GM18517 (cell line): ENCODE results near the gene DUSP22.

Source experiments
- ATAC-seq: cut with Tn5 transposase; IDR thresholded peaks from one replicate; pipeline ENCODE4 v1.9.1; 2021; ENCODE audit warnings: mild to moderate bottlenecking, moderate library complexity; ENCODE audit not compliant: unreplicated experiment

DUSP22 gene

DNA sequence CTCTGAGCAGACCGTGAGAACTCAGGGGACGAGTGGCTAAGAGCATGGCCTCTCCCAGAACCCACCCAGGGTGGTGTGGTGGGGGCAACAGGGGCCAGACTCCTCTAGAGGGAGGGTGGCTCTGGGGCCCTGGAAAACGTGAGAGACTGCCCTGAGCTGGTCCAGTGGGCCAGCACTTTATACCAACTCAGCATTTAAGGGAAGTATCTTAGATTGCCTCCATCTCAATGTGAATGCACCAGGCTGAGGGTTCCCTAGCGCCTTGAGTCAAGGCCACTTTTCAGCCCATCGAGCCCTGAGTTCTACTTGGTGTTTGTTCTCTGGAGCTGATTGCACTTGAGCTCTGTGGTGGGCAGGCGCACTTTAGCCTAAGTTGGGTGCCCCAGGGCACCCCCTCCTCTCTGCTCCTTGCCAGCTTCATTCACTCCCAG is 57.2 kb downstream of the DUSP22 start:
- ATAC-seq, result no peak

DNA sequence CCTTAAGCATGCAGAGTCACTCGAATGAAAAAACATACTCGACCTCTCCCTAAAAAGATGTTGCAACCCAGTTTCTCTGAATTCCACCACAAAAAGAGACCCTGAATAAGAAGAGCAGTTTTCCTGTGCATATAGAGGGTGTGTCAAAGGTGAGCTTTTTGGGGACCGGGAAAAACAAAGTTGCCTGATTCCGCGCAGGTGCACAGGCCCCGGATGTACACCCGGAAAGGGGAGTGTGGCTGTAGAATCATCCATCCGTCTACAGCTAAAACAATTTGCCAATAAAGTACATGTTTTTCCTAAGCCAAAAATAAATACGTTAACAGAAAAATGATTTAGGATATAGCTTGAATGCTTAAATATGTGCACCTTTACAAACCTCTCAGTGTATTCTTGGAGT is 58.1 kb downstream of the DUSP22 start:
- no peak for ATAC-seq

DNA sequence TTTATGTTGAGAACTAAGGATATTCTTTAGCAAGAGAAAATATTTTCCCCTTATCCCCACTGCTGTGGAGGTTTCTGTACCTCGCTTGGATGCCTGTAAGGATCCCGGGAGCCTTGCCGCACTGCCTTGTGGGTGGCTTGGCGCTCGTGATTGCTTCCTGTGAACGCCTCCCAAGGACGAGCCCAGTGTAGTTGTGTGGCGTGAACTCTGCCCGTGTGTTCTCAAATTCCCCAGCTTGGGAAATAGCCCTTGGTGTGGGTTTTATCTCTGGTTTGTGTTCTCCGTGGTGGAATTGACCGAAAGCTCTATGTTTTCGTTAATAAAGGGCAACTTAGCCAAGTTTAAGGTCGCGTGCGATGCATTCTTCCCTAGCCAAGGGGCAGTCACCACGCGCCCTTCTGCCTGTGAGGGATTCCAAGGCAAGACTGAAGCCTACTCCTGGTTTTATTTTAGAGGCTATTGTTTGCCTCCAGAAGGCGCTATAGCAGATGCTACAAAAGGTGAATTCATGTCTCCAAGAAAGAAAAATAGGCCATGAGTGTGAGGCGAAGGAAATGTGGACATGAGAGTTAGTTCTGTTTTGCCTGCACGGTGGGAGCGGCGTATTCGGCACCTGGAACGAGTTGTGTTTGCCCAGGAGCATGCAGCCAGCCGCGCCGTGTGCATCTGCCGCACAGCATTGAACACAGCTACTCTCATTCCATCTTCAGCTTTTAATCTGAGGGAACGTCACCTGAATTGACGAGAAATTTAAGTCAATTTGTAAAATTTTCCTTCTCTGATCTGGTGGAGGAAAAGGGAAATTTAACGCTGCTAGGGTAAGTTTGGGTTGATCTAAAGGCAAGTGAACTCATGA is 59.0 kb downstream of the DUSP22 start:
- no peak for ATAC-seq

DNA sequence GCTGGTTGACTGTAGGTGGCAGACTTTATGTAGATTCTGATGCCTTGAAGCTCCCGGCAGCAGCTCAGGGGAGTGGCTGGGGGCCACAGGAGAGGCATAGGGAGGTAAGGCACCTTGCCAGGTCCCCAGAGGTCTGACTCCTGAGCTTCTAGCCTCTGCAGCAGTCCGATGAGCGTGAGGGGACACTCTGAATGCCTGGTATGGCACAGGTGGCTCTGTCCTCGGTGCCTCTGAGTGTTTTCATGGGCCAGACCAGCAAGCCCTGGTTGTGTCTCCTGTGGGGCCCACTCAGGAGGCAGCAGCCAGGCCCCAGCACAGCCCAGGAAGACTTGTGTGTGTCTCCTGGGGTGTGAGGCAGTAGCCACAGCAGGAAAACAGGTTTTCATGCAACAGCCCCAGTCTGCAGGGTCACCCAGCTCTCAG is 59.6 kb downstream of the DUSP22 start:
- no peak for ATAC-seq

DNA sequence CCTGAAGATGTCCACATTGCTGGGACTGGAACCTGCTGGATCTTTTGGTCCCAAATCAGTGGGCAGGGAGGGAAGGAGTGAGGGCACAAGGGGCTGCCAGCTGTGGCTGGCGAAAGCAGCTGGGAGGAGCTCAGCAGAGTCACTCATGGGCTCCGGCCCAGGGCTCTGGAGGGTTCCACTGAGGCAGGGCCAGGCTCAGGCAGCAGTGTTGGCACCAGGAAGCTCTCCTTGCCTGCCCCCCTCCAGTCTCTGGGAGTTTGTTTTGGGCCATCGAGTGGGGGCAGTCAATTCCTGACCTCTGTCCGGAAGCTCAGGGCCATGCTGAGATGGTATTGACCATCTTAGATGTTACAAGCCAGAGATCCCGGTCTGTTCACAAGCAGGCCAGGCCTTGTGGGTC is 60.2 kb downstream of the DUSP22 start:
- no peak for ATAC-seq

DNA sequence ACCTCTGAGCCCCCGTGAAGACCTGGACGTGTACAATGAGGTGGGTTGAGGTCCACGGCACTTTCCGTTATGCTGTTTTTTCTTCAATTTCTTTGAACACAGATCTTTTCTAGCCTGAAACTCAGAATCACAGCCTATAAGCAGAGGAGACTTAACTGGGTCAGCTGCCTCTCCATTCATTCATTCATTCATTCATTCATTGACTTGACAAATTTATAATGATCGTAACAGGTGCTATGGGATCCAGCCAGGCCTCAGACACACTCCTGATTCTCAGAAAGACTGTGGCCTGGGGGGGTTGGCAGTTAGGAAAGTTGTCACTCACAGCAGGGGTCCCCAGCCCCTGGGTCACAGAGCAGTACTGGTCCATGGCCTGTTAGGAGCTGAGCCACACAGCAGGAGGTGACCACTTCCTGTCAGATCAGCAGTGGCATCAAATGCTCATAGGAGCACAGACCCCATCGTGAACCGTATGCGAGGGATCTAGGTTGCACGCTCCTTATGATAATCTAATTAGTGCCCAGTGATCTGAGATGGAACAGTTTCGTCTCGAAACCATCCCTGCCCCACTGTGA is 60.7 kb downstream of the DUSP22 start:
- no peak for ATAC-seq

DNA sequence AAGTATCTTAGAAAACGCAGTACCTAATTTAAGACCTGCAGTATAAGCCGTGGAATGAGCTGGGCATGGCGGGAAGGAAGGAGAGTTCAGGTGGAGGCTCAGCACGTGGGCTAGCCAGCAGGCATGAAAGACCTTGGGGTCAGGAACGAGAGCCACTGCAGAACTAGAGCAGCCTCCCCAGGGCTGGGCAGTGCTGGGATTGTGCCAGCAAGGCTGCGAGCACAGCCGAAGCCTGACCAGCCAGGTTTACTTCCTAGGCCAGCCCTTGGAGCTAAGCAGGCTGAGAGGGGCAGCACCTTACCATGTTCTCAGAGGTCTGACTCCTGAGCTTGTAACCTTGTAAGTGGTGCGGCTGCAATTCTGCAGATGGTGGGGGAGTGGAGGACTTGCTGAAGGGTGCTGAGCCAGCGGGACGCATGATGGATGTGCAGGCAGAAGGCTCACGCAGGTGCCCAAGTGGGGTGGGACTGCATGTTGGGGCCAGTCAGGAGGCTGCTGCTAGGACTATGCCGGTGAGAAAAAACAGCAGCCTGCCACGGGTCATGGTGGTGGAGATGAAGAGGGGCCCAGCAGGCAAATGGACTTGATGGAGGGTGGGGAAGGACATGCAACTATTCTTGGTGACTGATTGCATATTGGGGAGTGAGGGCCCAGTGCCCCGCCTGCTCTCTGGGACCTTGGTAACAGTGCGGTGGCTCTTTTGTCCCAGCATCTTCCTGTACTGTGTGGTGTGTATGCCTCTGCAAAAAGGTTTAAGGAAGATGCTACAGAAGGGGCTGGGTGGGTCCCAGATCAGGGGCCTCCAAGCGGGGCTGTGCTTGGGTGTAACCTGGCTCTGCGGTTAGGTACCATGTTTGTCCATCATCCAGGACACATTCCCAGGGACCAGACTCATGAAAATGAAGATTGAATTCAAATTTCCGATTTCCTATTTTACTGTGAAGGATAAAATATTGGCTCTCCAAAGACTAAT is 61.6 kb downstream of the DUSP22 start:
- ATAC-seq, result no peak

DNA sequence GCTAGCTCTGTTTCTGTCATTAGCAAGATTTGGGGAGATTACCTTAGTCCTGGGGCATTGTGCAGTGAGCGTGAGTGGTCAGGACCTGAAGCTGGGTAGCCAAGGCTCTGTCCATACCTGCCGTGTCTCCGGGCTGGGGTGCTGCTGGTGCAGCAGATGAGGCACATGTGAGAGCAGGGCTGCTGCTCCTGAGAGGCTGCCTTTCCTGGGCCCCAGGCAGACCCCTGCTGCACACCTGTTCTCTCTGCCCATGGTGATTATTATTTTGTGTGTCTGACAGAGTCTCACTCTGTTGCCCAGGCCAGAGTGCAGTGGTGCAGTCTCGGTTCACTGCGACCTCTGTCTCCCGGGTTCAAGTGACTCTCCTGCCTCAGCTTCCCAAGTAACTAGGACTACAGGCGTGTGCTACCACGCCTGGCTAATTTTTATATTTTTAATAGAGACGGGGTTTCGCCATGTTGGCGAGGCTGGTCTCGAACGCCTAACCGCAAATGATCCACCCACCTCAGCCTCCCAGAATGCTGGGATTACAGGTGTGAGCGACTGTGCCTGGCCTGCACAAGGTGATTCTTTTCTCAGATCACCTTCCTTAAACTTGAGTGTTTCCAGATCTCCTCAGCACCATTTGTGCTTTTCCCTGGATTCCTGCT is 62.5 kb downstream of the DUSP22 start:
- ATAC-seq, result no peak

DNA sequence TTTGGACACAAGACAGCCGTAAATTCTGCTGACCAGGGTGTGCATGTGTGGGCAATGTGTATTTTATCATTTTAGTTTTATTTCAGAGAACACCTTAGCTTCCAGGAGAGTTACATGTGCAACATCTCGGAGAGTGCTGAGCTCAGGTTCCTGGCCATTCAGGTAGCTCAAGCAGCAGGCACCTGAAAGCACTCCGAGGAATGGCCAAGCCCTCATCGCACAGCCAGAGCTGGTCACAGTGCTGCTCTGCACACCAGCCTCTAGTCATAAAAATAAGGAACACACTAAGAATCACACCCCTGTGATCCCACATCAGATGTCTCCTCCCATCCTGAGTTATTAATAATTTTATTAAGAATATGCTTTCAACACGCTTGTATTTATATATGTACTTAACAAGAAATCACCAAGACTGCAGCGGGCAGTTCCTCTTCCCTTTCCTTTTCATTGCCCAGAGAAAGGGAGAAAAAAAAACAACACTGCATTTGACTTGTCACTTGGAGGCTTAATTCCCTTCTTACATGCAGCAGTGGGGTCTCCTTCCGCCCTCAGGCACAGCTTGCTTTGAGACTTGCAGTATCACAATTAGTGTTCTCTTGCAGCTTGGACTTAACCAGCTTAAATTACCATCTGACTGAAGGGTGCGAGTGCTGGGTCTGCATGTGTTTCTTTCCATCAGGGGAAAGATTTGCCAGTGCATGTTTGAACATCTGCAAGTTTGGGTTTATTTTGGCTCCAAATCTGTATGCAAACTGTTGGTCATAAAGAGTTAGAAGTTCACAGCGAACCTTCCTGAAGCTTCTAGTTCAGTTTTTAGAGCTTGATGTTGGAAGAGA is 63.3 kb downstream of the DUSP22 start:
- ATAC-seq, result no peak

DNA sequence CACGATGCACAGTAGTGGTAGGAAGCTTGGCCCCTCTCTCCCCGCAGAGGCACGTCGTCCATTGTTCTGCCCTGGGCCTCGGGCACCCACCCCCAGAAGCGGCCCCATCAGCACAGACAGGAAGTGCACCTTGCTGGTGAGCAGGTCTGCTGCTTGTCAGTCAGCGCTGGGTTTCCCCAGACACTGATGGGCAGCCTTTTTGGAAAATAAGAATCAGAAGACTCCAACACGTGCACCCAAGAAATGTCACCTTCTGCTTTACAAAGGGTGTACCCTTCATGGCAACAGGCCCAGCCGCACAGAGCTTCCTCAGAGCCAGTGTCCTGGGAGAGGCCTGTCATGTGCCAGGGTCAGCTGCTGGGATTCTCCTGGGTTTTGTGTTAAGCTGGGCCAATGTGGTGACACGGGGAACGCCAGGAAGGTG is 64.6 kb downstream of the DUSP22 start:
- ATAC-seq, result no peak

DNA sequence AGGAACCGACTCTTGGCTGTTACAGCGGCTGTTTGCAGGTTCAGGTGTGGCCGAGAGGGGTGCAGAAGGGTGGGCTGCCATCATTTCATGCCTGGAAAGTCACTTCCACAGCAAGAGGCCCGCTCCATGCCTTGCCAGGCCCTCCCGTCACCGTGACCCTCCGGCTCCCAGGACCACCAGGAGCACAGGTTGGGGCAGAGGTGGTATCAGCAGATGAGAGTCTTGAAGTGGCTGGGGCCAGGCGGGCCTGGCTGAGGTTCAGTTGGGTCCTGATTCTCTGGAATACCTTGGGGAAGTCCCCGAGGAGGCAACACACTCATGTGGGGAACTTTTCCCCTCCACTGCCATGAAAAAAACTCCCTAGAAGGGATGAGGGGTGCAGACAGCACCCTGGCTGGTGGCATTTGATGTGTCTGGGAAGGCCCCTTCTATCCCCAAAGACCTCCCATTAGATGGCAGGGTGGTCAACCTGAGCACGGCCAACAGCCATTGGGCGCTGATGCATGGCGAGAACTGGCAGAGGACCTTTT is 65.0 kb downstream of the DUSP22 start:
- ATAC-seq, result no peak

DNA sequence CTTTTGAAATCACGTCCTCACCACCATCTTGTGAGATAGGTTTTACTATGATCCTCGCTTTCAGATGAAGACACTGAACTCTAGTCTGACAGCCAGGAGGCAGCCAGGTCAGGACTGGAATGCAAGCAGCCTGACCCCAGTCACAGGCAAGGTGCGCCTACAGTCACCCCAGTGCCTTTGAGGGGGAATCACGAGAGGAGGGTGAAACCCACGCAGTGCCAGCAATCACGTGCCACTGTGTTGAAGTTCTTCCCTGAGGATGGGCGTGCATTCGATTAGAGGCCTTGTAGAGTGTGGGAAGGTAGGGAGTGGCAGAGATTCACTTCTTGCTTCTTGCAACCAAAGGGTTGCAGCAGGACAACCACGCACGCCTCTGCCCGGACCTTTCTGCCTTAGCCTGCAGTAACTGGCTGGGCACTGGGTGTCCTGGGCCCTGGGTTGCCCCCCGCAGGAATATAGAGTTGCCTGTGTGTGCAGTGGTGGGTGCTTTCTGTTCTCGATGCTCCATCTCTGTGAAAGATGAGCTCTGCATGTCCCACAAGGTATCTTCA is 65.6 kb downstream of the DUSP22 start:
- ATAC-seq, result no peak

DNA sequence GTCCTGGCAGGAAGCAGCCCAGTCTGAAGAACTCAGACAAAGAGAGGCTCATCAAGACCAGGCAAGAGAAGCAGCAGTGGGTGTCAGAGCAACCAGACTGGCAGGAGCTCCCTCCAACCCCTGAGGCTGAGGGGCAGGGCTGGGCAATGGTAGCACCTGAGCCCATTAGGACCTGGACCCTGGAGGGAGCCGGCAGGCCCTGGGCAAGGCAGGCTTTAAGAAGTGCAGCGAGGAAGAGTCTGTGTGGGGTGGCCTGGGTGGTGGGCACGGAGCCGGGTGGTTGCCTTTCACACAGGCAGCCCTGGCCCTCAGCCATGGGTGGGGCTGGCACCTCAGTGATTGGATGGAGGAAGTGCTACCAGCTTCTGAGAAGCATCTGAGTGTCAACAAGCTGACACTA is 66.1 kb downstream of the DUSP22 start:
- no peak for ATAC-seq

DNA sequence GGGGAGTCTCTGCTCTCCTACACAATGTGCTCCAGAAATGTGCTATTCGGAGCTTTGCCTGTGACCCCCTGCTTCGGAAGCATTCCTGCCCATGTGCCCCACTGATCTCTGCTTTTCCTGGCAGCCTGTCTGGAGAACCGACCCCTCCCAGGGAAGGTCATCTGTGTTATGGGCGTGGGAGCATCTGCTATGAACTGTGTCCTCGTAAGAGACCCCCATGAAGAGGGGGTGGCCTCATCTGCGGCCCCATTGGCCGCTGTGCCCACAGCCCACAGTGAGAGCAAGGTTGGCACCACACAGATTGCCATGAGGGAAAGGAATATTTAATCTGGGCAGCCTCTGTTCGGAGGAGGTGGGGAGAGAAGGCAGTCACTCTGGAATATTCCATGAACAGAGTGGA is 66.6 kb downstream of the DUSP22 start:
- no peak for ATAC-seq

DNA sequence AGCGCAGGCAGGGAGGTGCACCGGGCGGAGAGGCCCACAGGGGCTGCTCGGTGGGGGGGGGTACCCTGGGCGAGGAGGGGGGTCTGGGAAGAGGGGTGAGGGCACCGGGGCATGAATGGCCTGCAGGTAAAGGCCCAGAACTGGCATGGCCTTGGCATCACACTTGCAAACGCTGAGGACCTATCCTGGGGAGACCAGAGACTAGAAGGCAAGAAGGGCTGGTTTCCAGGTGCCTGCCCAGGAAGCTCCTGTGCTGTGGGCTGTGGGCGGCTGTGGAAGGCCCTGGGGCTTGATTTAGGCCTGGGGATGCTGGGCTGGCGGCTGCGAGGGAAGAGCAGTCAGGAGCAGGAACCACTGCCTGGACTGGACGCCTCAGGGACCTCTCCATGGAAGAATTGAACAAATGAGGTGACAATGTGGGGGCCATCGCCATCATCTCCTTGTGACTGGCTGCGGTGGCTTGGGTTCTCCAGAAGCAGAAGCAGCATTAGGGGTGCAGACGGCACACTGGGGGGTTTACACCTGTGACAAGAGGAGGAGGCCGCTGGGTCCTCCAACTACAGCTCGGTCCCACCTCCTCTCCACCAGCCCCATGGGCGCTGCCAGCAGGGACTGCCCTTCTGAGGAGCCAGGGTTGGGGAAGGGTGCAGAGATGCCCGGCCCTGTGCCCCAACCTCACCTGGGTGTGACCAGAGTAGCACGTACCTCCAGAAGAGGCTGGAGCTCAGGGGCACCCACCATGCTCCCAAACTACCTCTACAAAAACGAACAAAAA is 67.2 kb downstream of the DUSP22 start:
- ATAC-seq, result no peak

DNA sequence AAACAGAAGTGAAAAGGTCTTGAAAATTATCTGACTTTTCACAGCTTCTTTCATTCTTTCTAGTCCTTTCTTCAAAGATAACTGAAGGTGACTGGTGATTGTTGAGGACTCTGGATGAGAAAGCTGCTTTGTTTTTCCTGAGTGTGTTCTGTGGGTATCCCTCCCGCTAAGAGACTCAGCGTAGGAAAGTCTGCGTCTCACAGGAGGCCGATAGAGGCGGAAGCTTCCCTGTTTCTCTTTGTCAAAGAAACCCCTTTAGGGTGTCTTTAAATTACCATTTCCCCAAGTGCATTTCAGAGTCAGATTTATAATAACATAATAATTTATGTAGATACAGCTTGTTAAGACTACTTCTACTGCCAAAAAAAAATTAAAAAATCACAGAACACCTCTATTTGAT is 68.1 kb downstream of the DUSP22 start:
- no peak for ATAC-seq

DNA sequence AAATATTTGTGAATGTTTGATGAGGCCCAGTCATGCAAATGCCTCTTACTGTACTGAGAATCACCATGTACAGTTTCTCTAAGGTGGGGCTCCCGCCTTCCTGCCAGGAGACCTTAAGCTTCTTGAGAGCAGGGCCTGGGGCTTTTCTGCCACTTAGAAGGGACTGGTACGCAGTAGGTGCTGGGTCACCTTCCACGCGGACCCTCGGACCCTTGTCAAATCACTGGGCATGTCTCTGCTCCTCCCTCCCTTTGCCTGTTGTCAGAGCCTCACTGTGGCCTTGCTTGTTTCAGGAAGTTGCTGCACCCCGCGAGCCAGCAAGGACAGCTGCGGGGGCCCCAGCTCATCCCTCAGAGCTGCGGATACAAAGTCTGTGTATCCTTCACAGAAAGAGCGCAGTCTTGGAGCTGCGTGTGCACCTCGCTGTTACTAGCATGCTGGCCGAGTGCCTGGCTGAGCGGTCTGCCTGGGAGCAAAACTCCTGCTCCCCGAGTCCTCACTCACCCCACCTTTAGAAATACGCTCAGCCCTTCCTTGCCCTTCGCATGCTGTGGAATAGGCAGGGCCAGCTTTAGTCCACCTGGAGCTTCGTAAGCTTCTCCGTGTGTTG is 68.6 kb downstream of the DUSP22 start:
- ATAC-seq, result no peak

DNA sequence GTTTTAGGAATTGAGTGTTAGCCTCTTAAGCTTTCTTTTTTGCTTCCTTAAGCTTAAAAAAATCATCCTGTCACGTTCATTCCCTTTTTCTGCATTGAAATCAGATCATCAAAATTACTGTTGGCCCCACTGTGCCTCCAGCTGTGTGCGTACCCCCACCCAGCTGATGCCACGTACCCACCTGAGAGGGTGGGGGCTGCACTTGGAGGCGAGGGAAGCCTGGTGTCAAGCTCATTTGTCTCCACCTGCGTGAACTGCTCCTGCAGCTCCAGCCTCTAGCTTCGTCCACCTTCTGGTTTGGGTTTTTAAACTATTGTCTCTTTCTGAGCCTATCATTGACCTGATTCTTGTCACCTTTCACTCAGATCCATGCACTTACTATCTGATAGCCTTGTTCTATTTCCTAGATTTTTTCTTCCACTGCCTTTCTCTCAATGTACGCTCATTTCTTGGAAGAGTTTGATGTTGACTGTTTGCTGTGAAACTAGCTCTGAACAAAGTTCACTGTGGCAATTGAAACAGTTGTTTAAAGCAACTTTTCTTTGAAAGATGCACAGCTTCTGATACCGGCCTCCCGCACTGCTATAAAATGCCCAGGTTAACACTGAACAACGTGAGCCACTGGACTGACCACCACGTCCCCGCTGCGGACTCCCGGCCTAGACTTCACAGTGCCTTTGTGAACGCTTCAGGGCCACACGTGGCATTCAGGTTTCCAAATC is 69.3 kb downstream of the DUSP22 start:
- ATAC-seq, result no peak
